Heart right ventricle (tissue), 16 donors: Measurements from ENCODE around the gene ADGRG6. TPM values are rescaled to one million over a fixed set of nuclear protein-coding genes. Genes with fewer than 3 reads are reported as not detected.

Experiments used
- ATAC-seq, 8 donors: fragments of 200-7000 bp; cut with Tn5 transposase; one replicate each; pipeline ENCODE4 v1.9.1; 2020; ENCODE audit warnings: mild to moderate bottlenecking in 8 of 8, moderate library complexity in 8 of 8, moderate number of reproducible peaks in 1 of 8
- DNase-seq, 2 donors: peaks; one replicate each; pipeline ENCODE4 v3.0.0-alpha.2; 2020
- H3K27ac ChIP-seq, 10 donors: fragments of 200-600 bp; sonication (generic) in 2 of 10; one replicate each; pipeline versions ENCODE4 v1.5.0 to v1.8.0; 2020 to 2022; ENCODE audit warnings: mild to moderate bottlenecking in 3 of 10
- H3K27me3 ChIP-seq, 7 donors: fragments of 200-600 bp; one replicate each; pipeline ENCODE4 v1.8.0; 2021 to 2022; ENCODE audit warnings: mild to moderate bottlenecking in 2 of 7
- H3K36me3 ChIP-seq, 9 donors: fragments of 200-600 bp; sonication (generic) in 1 of 9; one replicate each; pipeline versions ENCODE4 v1.5.0 to v1.8.0; 2020 to 2022; ENCODE audit warnings: mild to moderate bottlenecking in 2 of 9
- H3K4me1 ChIP-seq, 9 donors: fragments of 200-600 bp; sonication (generic) in 1 of 9; one replicate each; pipeline versions ENCODE4 v1.5.0 to v1.8.0; 2020 to 2022; ENCODE audit warnings: mild to moderate bottlenecking in 4 of 9
- H3K4me3 ChIP-seq, 10 donors: fragments of 200-600 bp; sonication (generic) in 2 of 10; one replicate each; pipeline versions ENCODE4 v1.5.0 to v1.8.0; 2020 to 2022; ENCODE audit warnings: mild to moderate bottlenecking in 7 of 10, moderate library complexity in 2 of 10
- H3K9me3 ChIP-seq, 11 donors: fragments of 200-600 bp in 10 of 11; sonication (generic) in 2 of 11; one replicate each; pipeline versions ENCODE4 v1.5.0 to v1.8.0; 2013 to 2022; ENCODE audit warnings: mild to moderate bottlenecking in 2 of 11, control low read depth in 1 of 11, moderate library complexity in 1 of 11
- WGBS, 2 donors: extraction: QIAGEN DNeasy Blood & Tissue Kit; methylation state at CpG; one replicate each; pipeline ENCODE4 v1.1.7; 2013; ENCODE audit warnings: inconsistent platforms in 1 of 2; 5-methylcytosine and 5-hydroxymethylcytosine counted together
- intact Hi-C, 10 donors: fragments of 100-400 bp; cut with DNase I; formaldehyde crosslinking; loops; one replicate each; pipeline versions ENCODE4 v1.11.1 to v1.14.2; 2022
- polyA plus RNA-seq, 2 donors: library from polyadenylated mRNA; stranded (reverse); fragments of 200-250 nt; gene quantifications; one replicate each; pipeline ENCODE4 v1.2.3, GENCODE V29; 2013
- total RNA-seq, 10 donors: library from RNA; stranded (reverse); fragmentation: NEBNext Ultra II Directional in 3 of 10; extraction: Animal tissue kit (Norgen Biotek cat#: 25700) in 3 of 10; gene quantifications; one replicate each; pipeline versions ENCODE4 v1.2.1 to v1.2.4, GENCODE V29; 2021 to 2023
- TF ChIP-seq, protein P1 (sequence below), 9 donors: fragments of 200-600 bp; sonication (generic) in 2 of 9; IDR thresholded peaks; one replicate each; pipeline versions ENCODE4 v1.5.0 to v1.8.0; 2021 to 2022; ENCODE audit warnings: antibody characterized with exemption in 9 of 9, mild to moderate bottlenecking in 5 of 9, moderate library complexity in 1 of 9
- donor health status: Arrhythmogenic right ventricular cardiomyopathy.
- donor health status: ischemic (EF 13 %, LVEDD 7.1; RV severe dilation, severe dysfunction).
- donor health status: healthy with polysubstance abuse.
- donor health status: DM: no; HTN: yes; CAD: no.
- donor health status: DM: no; HTN: no; CAD: no.
- donor health status: ischemic (EF 25% LVEDD 6.9; RV normal size, moderate dysfunction).
- donor health status: ischemic (EF 25% LVEDD 5.7; RV mildly dilated, moderate dysfunction).
- donor health status: healthy.
- donor health status: DM: yes; HTN: yes; CAD: no.
- donor health status: Ischemic cardiomyopathy.
- donor health status: ischemic (EF 35%, LVEDD 5.7; RV mildly dilated, moderate dysfunction).
- donor health status: nonischemic (EF 11% LVEDD 7.7; RV severe dilation, severe dysfunction).
- donor health status: DM: yes; HTN: yes; CAD: no.
- donor health status: PGD.
- donor health status: ischemic (EF 29% LVEDD 5.4; RV normal size, mild dysfunction).
- donor health status: nonischemic (EF 23%, LVEDD 6.1; RV moderate dilation, normal function).

Gene ADGRG6
- total and polyA plus RNA-seq, 12 donors: 0.93 to 5.9 (median 3.1) TPM

- Histone ChIP-seq H3K9me3 (no peaks in the 10 kb centered on the region), H3K27ac (no peak overlapping the region), H3K27me3 (peaks cover 0 to 4% (median 0%) of the 10 kb centered on the region in 7 donors), H3K4me3 (no peak overlapping the region), H3K36me3 (no peaks in the 10 kb centered on the region), H3K4me1 (no peaks in the 10 kb centered on the region)
- TF ChIP-seq, protein P1, sequence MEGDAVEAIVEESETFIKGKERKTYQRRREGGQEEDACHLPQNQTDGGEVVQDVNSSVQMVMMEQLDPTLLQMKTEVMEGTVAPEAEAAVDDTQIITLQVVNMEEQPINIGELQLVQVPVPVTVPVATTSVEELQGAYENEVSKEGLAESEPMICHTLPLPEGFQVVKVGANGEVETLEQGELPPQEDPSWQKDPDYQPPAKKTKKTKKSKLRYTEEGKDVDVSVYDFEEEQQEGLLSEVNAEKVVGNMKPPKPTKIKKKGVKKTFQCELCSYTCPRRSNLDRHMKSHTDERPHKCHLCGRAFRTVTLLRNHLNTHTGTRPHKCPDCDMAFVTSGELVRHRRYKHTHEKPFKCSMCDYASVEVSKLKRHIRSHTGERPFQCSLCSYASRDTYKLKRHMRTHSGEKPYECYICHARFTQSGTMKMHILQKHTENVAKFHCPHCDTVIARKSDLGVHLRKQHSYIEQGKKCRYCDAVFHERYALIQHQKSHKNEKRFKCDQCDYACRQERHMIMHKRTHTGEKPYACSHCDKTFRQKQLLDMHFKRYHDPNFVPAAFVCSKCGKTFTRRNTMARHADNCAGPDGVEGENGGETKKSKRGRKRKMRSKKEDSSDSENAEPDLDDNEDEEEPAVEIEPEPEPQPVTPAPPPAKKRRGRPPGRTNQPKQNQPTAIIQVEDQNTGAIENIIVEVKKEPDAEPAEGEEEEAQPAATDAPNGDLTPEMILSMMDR (IDR thresholded peaks at IDR 0.05): no peak
- DNase-seq: no peak
- WGBS, 2 donors: 92 to 94% methylated on average over 2 of the region's 2 CpGs
- intact Hi-C loops: no loop called here
- no peak for ATAC-seq
Observed at GRCh38 chr6:142339113-142339512, 37.3 kb downstream of the ADGRG6 start.

GRCh38 chr6:142339968-142340658 is 38.3 kb downstream of the ADGRG6 start:
- Histone ChIP-seq H3K4me3 (no peak overlapping the region), H3K9me3 (no peaks in the 10 kb centered on the region), H3K27ac (no peak overlapping the region), H3K36me3 (no peaks in the 10 kb centered on the region), H3K27me3 (peaks cover 0 to 4% (median 0%) of the 10 kb centered on the region in 7 donors), H3K4me1 (no peaks in the 10 kb centered on the region)
- DNase-seq (no peak), ATAC-seq (no peak)
- TF ChIP-seq, protein P1 (IDR thresholded peaks at IDR 0.05): no peak
- 74 to 78% methylated on average over 1 of the region's 1 CpG for WGBS, 2 donors
- intact Hi-C loops: no loop called here

GRCh38 chr6:142341855-142342330 is 40.1 kb downstream of the ADGRG6 start:
- H3K27me3 ChIP-seq: peaks cover 0 to 4% (median 0%) of the 10 kb centered on the region in 7 donors
- DNase-seq (no peak), ATAC-seq (no peak)
- intact Hi-C loops: no loop called here
- H3K27ac ChIP-seq: no peak overlapping the region
- peaks cover 0 to 3% (median 0%) of the 10 kb centered on the region in 11 donors for H3K9me3 ChIP-seq
- no peak overlapping the region for H3K4me3 ChIP-seq
- TF ChIP-seq, protein P1 (IDR thresholded peaks at IDR 0.05): no peak
- H3K4me1 ChIP-seq: no peaks in the 10 kb centered on the region
- 80 to 81% methylated on average over 2 of the region's 2 CpGs for WGBS, 2 donors
- H3K36me3 ChIP-seq: no peaks in the 10 kb centered on the region

- no peak for ATAC-seq
- H3K36me3 ChIP-seq: no peaks in the 10 kb centered on the region
- TF ChIP-seq, protein P1 (IDR thresholded peaks at IDR 0.05): no peak
- H3K9me3 ChIP-seq: peaks cover 0 to 3% (median 0%) of the 10 kb centered on the region in 11 donors
- intact Hi-C loops: no loop called here
- peaks cover 0 to 4% (median 0%) of the 10 kb centered on the region in 7 donors for H3K27me3 ChIP-seq
- DNase-seq: no peak
- no peak overlapping the region for H3K27ac ChIP-seq
- H3K4me1 ChIP-seq: no peaks in the 10 kb centered on the region
- no peak overlapping the region for H3K4me3 ChIP-seq
Observed at GRCh38 chr6:142342986-142343385, 41.2 kb downstream of the ADGRG6 start.
